GM23338 (cell line): ENCODE data around the gene PDE4C. TPM values are rescaled to one million over a fixed set of nuclear protein-coding genes. Genes with fewer than 3 reads are reported as not detected.

Source experiments
- ATAC-seq: fragments of 200-7000 bp; cut with Tn5 transposase; 3 replicates; pipeline ENCODE4 v1.9.1; 2020
- DNase-seq: peaks from one replicate; pipeline ENCODE4 v3.0.0-alpha.2; 2015; ENCODE audit warnings: low spot score
- H2AFZ ChIP-seq: fragments of 200-600 bp; sonication (generic); 2 replicates; pipeline ENCODE4 v1.8.0; 2016; ENCODE audit warnings: antibody characterized with exemption, mild to moderate bottlenecking, moderate library complexity
- H3F3A ChIP-seq: fragments of 200-600 bp; sonication (generic); replicated peaks from 2 replicates; pipeline ENCODE4 v1.8.0; 2017; ENCODE audit warnings: antibody characterized with exemption, mixed run types, low read depth
- H3K27ac ChIP-seq: fragments of 200-600 bp; sonication (generic); 2 replicates; pipeline ENCODE4 v1.6.1; 2016; ENCODE audit warnings: low read depth
- H3K27me3 ChIP-seq: fragments of 200-600 bp; sonication (generic); 2 replicates; pipeline ENCODE4 v1.8.0; 2016; ENCODE audit warnings: mild to moderate bottlenecking, mixed run types, moderate library complexity; ENCODE audit not compliant: insufficient read depth
- H3K36me3 ChIP-seq: fragments of 200-600 bp; sonication (generic); 2 replicates; pipeline ENCODE4 v1.8.0; 2016; ENCODE audit warnings: mild to moderate bottlenecking; ENCODE audit not compliant: insufficient read depth
- H3K4me1 ChIP-seq: fragments of 200-600 bp; sonication (generic); 2 replicates; pipeline ENCODE4 v1.8.0; 2016; ENCODE audit warnings: mild to moderate bottlenecking, moderate library complexity; ENCODE audit not compliant: insufficient read depth
- H3K4me2 ChIP-seq: fragments of 200-600 bp; sonication (generic); 2 replicates; pipeline ENCODE4 v1.7.1; 2017; ENCODE audit warnings: mixed run types
- H3K4me3 ChIP-seq: fragments of 200-600 bp; sonication (generic); 2 replicates; pipeline ENCODE4 v1.6.1; 2016; ENCODE audit warnings: mixed run types
- H3K79me2 ChIP-seq: fragments of 200-600 bp; sonication (generic); replicated peaks from 2 replicates; pipeline ENCODE4 v1.8.0; 2017; ENCODE audit warnings: mild to moderate bottlenecking; ENCODE audit not compliant: insufficient read depth
- H3K9me2 ChIP-seq: fragments of 200-600 bp; sonication (generic); 2 replicates; pipeline ENCODE4 v1.8.0; 2017; ENCODE audit not compliant: insufficient read depth
- H4K20me1 ChIP-seq: fragments of 200-600 bp; sonication (generic); replicated peaks from 2 replicates; pipeline ENCODE4 v1.8.0; 2017; ENCODE audit warnings: mild to moderate bottlenecking; ENCODE audit not compliant: insufficient read depth
- H3K27ac Mint-ChIP-seq: 2 replicates; pipeline ENCODE4 v1.8.0; 2020; ENCODE audit warnings: inconsistent platforms, mild to moderate bottlenecking, moderate library complexity, mixed read lengths
- H3K27me3 Mint-ChIP-seq: 3 replicates; pipeline ENCODE4 v1.8.0; 2022; ENCODE audit warnings: low read depth, mild to moderate bottlenecking, moderate library complexity, mixed read lengths, inconsistent platforms; ENCODE audit not compliant: insufficient read depth, poor library complexity
- H3K36me3 Mint-ChIP-seq: 3 replicates; pipeline ENCODE4 v1.8.0; 2021; ENCODE audit warnings: low read depth, mild to moderate bottlenecking, inconsistent platforms, moderate library complexity, mixed read lengths
- H3K4me1 Mint-ChIP-seq: 3 replicates; pipeline ENCODE4 v1.8.0; 2020; ENCODE audit warnings: mild to moderate bottlenecking, inconsistent platforms, mixed read lengths
- H3K4me3 Mint-ChIP-seq: 3 replicates; pipeline ENCODE4 v1.8.0; 2021; ENCODE audit warnings: moderate library complexity, mild to moderate bottlenecking, inconsistent platforms, mixed read lengths
- H3K9me3 Mint-ChIP-seq: 3 replicates; pipeline ENCODE4 v1.8.0; 2020; ENCODE audit warnings: moderate library complexity, mild to moderate bottlenecking, inconsistent platforms, mixed read lengths
- CREB1 ChIP-seq: fragments of 250-450 bp; sonication (Bioruptor Pico); IDR thresholded peaks from 2 replicates; pipeline ENCODE4 v1.5.0; 2020; ENCODE audit warnings: low read depth, mild to moderate bottlenecking, moderate library complexity
- ETS1 ChIP-seq: IDR thresholded peaks from 2 replicates; pipeline ENCODE4 v1.6.1; 2016; ENCODE audit warnings: antibody characterized with exemption
- EZH2 ChIP-seq: fragments of 200-600 bp; sonication (generic); IDR thresholded peaks from one replicate; pipeline ENCODE4 v1.8.0; 2017; ENCODE audit warnings: antibody characterized with exemption, mild to moderate bottlenecking, low read depth; ENCODE audit not compliant: unreplicated experiment
- EZH2phosphoT487 ChIP-seq: fragments of 200-600 bp; sonication (generic); IDR thresholded peaks from one replicate; pipeline ENCODE4 v1.8.1; 2018; ENCODE audit warnings: antibody characterized with exemption; ENCODE audit not compliant: unreplicated experiment
- JUNB ChIP-seq: IDR thresholded peaks from one replicate; pipeline ENCODE4 v1.6.1; 2016; ENCODE audit warnings: antibody characterized with exemption; ENCODE audit not compliant: unreplicated experiment
- NANOG ChIP-seq: IDR thresholded peaks from 2 replicates; pipeline ENCODE4 v1.6.1; 2016; ENCODE audit warnings: antibody characterized with exemption, borderline replicate concordance
- POLR2AphosphoS5 ChIP-seq: IDR thresholded peaks from 2 replicates; pipeline ENCODE4 v1.6.1; 2016; ENCODE audit warnings: antibody characterized with exemption, low read depth
- REST ChIP-seq: IDR thresholded peaks from one replicate; pipeline ENCODE4 v1.6.1; 2018; ENCODE audit warnings: antibody characterized with exemption; ENCODE audit not compliant: unreplicated experiment
- STAT1 ChIP-seq: IDR thresholded peaks from one replicate; pipeline ENCODE4 v1.6.1; 2016; ENCODE audit warnings: antibody characterized with exemption; ENCODE audit not compliant: unreplicated experiment
- ZNF114 ChIP-seq: fragments of 250-450 bp; sonication (Bioruptor Pico); IDR thresholded peaks from 2 replicates; pipeline ENCODE4 v1.5.0; 2020; ENCODE audit warnings: mild to moderate bottlenecking, moderate library complexity
- ZNF331 ChIP-seq: fragments of 250-450 bp; sonication (Bioruptor Pico); IDR thresholded peaks from 2 replicates; pipeline ENCODE4 v1.5.0; 2020; ENCODE audit warnings: low read depth, mild to moderate bottlenecking, moderate library complexity
- ZNF462 ChIP-seq: fragments of 250-450 bp; sonication (Bioruptor Pico); IDR thresholded peaks from 2 replicates; pipeline ENCODE4 v1.5.0; 2020; ENCODE audit warnings: mild to moderate bottlenecking, moderate library complexity
- polyA plus RNA-seq: library from polyadenylated mRNA; unstranded; fragments of >200 nt; fragmentation: Nextera tagmentation; extraction: Ambion mirVana; gene quantifications from 2 replicates; pipeline ENCODE4 v1.2.1, GENCODE V29; 2016
- total RNA-seq: library from RNA; depleted of rRNA; stranded (reverse); fragments of >200 nt; shearing (Covaris generic); gene quantifications from 2 replicates; pipeline ENCODE4 v1.2.3, GENCODE V29; 2014
- TF ChIP-seq, protein P1 (sequence below), 2 experiments: fragments of 200-600 bp in 1 of 2; sonication (generic) in 1 of 2; conservative IDR thresholded peaks; 2 replicates each; pipeline versions ENCODE4 v1.5.1 to v1.6.1; 2016 to 2017; ENCODE audit warnings: antibody characterized with exemption in 2 of 2, low read depth in 2 of 2, mild to moderate bottlenecking in 2 of 2, moderate library complexity in 1 of 2

The PDE4C gene
- total and polyA plus RNA-seq, 2 experiments from 2014 or later: 1.6 to 3.6 TPM

GRCh38 chr19:18234194-18234593 lies 8.0 kb upstream of the PDE4C start:
- Mint-ChIP-seq H3K9me3 (no peaks in the 10 kb centered on the region; the same call in 1 of the 3 replicates), H3K27ac (no peak overlapping the region), H3K4me3 (no peak overlapping the region), H3K36me3 (no peaks in the 10 kb centered on the region; the same call in 1 of the 3 replicates), H3K27me3 (peaks cover 30% of the 10 kb centered on the region), H3K4me1 (peaks cover 35% of the 10 kb centered on the region)
- Histone ChIP-seq H3K4me3 (no peak overlapping the region), H3K4me1 (peaks cover 21% of the 10 kb centered on the region), H3F3A (peaks cover 37% of the 10 kb centered on the region), H3K79me2 (no peaks in the 10 kb centered on the region), H4K20me1 (no peaks in the 10 kb centered on the region), H2AFZ (no peak overlapping the region), H3K9me2 (no peaks in the 10 kb centered on the region), H3K27ac (no peak overlapping the region), H3K27me3 (no peaks in the 10 kb centered on the region), H3K4me2 (no peak overlapping the region), H3K36me3 (no peaks in the 10 kb centered on the region)
- no peak for ATAC-seq
- peak; percentile 24 for DNase-seq
- TF ChIP-seq NANOG (no peak), CREB1 (no peak), ETS1 (no peak), EZH2 (no peak), POLR2AphosphoS5 (no peak), ZNF331 (CRISPR knock-in tag) (no peak), EZH2phosphoT487 (no peak), STAT1 (no peak), ZNF462 (CRISPR knock-in tag) (no peak), REST (no peak), JUNB (no peak), ZNF114 (CRISPR knock-in tag) (no peak)
- TF ChIP-seq, protein P1, sequence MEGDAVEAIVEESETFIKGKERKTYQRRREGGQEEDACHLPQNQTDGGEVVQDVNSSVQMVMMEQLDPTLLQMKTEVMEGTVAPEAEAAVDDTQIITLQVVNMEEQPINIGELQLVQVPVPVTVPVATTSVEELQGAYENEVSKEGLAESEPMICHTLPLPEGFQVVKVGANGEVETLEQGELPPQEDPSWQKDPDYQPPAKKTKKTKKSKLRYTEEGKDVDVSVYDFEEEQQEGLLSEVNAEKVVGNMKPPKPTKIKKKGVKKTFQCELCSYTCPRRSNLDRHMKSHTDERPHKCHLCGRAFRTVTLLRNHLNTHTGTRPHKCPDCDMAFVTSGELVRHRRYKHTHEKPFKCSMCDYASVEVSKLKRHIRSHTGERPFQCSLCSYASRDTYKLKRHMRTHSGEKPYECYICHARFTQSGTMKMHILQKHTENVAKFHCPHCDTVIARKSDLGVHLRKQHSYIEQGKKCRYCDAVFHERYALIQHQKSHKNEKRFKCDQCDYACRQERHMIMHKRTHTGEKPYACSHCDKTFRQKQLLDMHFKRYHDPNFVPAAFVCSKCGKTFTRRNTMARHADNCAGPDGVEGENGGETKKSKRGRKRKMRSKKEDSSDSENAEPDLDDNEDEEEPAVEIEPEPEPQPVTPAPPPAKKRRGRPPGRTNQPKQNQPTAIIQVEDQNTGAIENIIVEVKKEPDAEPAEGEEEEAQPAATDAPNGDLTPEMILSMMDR (conservative IDR thresholded peaks at IDR 0.05; ENCODE audit: low read depth in 2 of 2): no peak
